ENCODE results near the gene PMS1.

GRCh38 chr2:189799531-189799930 lies 15.3 kb downstream of the PMS1 start:
- TF ChIP-seq, protein P1, sequence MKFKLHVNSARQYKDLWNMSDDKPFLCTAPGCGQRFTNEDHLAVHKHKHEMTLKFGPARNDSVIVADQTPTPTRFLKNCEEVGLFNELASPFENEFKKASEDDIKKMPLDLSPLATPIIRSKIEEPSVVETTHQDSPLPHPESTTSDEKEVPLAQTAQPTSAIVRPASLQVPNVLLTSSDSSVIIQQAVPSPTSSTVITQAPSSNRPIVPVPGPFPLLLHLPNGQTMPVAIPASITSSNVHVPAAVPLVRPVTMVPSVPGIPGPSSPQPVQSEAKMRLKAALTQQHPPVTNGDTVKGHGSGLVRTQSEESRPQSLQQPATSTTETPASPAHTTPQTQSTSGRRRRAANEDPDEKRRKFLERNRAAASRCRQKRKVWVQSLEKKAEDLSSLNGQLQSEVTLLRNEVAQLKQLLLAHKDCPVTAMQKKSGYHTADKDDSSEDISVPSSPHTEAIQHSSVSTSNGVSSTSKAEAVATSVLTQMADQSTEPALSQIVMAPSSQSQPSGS (CRISPR knock-in tag; IDR thresholded peaks at IDR 0.05), result no peak
- TF ChIP-seq KLF1 (tag; IDR thresholded peaks at IDR 0.05), result no peak
- TF ChIP-seq, protein P2, sequence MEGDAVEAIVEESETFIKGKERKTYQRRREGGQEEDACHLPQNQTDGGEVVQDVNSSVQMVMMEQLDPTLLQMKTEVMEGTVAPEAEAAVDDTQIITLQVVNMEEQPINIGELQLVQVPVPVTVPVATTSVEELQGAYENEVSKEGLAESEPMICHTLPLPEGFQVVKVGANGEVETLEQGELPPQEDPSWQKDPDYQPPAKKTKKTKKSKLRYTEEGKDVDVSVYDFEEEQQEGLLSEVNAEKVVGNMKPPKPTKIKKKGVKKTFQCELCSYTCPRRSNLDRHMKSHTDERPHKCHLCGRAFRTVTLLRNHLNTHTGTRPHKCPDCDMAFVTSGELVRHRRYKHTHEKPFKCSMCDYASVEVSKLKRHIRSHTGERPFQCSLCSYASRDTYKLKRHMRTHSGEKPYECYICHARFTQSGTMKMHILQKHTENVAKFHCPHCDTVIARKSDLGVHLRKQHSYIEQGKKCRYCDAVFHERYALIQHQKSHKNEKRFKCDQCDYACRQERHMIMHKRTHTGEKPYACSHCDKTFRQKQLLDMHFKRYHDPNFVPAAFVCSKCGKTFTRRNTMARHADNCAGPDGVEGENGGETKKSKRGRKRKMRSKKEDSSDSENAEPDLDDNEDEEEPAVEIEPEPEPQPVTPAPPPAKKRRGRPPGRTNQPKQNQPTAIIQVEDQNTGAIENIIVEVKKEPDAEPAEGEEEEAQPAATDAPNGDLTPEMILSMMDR (IDR thresholded peaks at IDR 0.05 in 2 of 3, conservative IDR thresholded peaks at IDR 0.05 in 1 of 3; ENCODE audit: insufficient read depth in 2 of 3, low read depth in 1 of 3, low read length in 3 of 3), result no peak
- TF ChIP-seq ZBTB34 (CRISPR knock-in tag; IDR thresholded peaks at IDR 0.05), result no peak
- no peak for TF ChIP-seq ZKSCAN1 (IDR thresholded peaks at IDR 0.05; ENCODE audit: low read depth, low read length)
- TF ChIP-seq ZNF174 (CRISPR knock-in tag; IDR thresholded peaks at IDR 0.05), result no peak
- TF ChIP-seq TEAD4 (IDR thresholded peaks at IDR 0.05; ENCODE audit: low read length), result no peak
- no peak for TF ChIP-seq TEAD4 (CRISPR knock-in tag; IDR thresholded peaks at IDR 0.05; ENCODE audit: borderline replicate concordance)
- no peak for TF ChIP-seq RFX7 (CRISPR knock-in tag; IDR thresholded peaks at IDR 0.05)
- TF ChIP-seq HDAC6 (IDR thresholded peaks at IDR 0.05; ENCODE audit: low read depth, low read length), result no peak
- no peak for TF ChIP-seq ZFX (CRISPR knock-in tag; IDR thresholded peaks at IDR 0.05)
- no peak for TF ChIP-seq SP2 (IDR thresholded peaks at IDR 0.05; ENCODE audit: extremely low read depth, low read depth, low read length, poor library complexity, severe bottlenecking)
